Calu3 (cell line): ENCODE results near the gene GREB1L. TPM values are rescaled to one million over a fixed set of nuclear protein-coding genes. Genes with fewer than 3 reads are reported as not detected.

Experiments used
- BruUV-seq: library from RNA; stranded (reverse); fragments of 400-500 nt; replicated peaks from 2 replicates; lab custom pipeline; 2021; lab: Mats Ljungman, UMichigan
- CTCF ChIA-PET: fragments of 300-600 bp; sonication (Branson Sonifier 250); formaldehyde crosslinking; loops from one replicate; lab custom pipeline; 2022; ENCODE audit warnings: antibody characterized with exemption; lab: Charles Lee
- DNase-seq: peaks from one replicate; pipeline ENCODE4 v3.0.0; 2022
- H3K27ac Mint-ChIP-seq: one replicate; pipeline ENCODE4 v1.8.0; 2022; ENCODE audit warnings: mixed read lengths; ENCODE audit not compliant: unreplicated experiment
- H3K27me3 Mint-ChIP-seq: one replicate; pipeline ENCODE4 v1.8.0; 2022; ENCODE audit warnings: mixed read lengths; ENCODE audit not compliant: unreplicated experiment
- H3K36me3 Mint-ChIP-seq: one replicate; pipeline ENCODE4 v1.8.0; 2022; ENCODE audit warnings: mild to moderate bottlenecking, moderate library complexity, mixed read lengths; ENCODE audit not compliant: insufficient read depth, unreplicated experiment
- H3K4me1 Mint-ChIP-seq: one replicate; pipeline ENCODE4 v1.8.0; 2022; ENCODE audit warnings: mild to moderate bottlenecking, low read depth, mixed read lengths; ENCODE audit not compliant: unreplicated experiment
- H3K4me3 Mint-ChIP-seq: one replicate; pipeline ENCODE4 v1.8.0; 2022; ENCODE audit warnings: mild to moderate bottlenecking, low read depth, moderate library complexity, mixed read lengths; ENCODE audit not compliant: unreplicated experiment
- H3K9me3 Mint-ChIP-seq: one replicate; pipeline ENCODE4 v1.8.0; 2022; ENCODE audit warnings: low read depth, mixed read lengths; ENCODE audit not compliant: unreplicated experiment
- CTCF ChIP-seq: fragments of 200-600 bp; IDR thresholded peaks from one replicate; pipeline ENCODE4 v1.8.0; 2022; ENCODE audit warnings: antibody characterized with exemption; ENCODE audit not compliant: unreplicated experiment
- intact Hi-C: fragments of 100-400 bp; cut with micrococcal nuclease; formaldehyde crosslinking; loops from one replicate; pipeline ENCODE4 v1.10.0; 2022; ENCODE audit not compliant: unreplicated experiment
- total RNA-seq: library from RNA; stranded (reverse); gene quantifications from 2 replicates; pipeline ENCODE4 v1.2.3, GENCODE V29; 2022

GREB1L gene
- total RNA-seq, 1 experiment from 2014 or later: 3.8 TPM

DNA sequence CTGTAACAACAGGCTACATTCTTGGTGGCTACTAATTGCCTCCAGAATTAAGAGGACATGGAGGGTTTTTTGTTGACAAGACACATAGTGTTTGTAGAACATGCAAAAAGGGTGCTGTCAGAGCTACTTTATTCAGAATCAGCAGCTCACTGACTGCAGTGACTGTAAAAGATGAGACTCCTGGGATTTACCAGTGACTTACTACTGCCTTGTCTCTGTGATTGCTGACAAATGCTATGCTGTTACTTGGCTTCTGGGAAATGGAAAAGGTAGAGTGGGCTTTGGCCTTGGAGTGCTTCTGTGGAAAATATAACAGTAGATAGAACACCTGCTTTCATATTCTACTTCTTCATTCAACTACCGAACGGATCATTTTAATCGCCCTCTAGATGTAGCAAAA lies 47.8 kb downstream of the GREB1L start:
- BruUV-seq: no TSS peak
- Mint-ChIP-seq H3K9me3 (no peaks in the 10 kb centered on the region), H3K27ac (no peak overlapping the region), H3K36me3 (no peaks in the 10 kb centered on the region), H3K4me3 (no peak overlapping the region), H3K4me1 (no peaks in the 10 kb centered on the region), H3K27me3 (no peaks in the 10 kb centered on the region)
- no peak for TF ChIP-seq CTCF
- intact Hi-C loops: loop anchor here (10.0 kb wide), 2 partner anchors 75 to 155 kb away; no protein-coding TSS in a partner anchor
- CTCF ChIA-PET: interaction anchor here (0.5 to 0.6 kb wide), 2 partner anchors 9 to 13 kb away, joined by 4 to 5 read pairs; no protein-coding TSS in a partner anchor
- DNase-seq: no peak

- Mint-ChIP-seq H3K27ac (no peak overlapping the region), H3K4me1 (no peaks in the 10 kb centered on the region), H3K9me3 (no peaks in the 10 kb centered on the region), H3K36me3 (no peaks in the 10 kb centered on the region), H3K4me3 (no peak overlapping the region), H3K27me3 (no peaks in the 10 kb centered on the region)
- intact Hi-C loops: loop anchor here (10.0 kb wide), 2 partner anchors 76 to 156 kb away; no protein-coding TSS in a partner anchor
- CTCF ChIA-PET: interaction anchor here (1.5 kb wide), 1 partner anchor 125 kb away, joined by 3 read pairs; no protein-coding TSS in a partner anchor
- no peak for TF ChIP-seq CTCF
- BruUV-seq: no TSS peak
- no peak for DNase-seq
Measured at GRCh38 chr18:21291106-21291505, 49.1 kb downstream of the GREB1L start.

- no TSS peak for BruUV-seq
- no peaks in the 10 kb centered on the region for H3K9me3 Mint-ChIP-seq
- no peaks in the 10 kb centered on the region for H3K36me3 Mint-ChIP-seq
- CTCF ChIA-PET: no interaction called here
- no peak overlapping the region for H3K27ac Mint-ChIP-seq
- H3K4me3 Mint-ChIP-seq: no peak overlapping the region
- H3K27me3 Mint-ChIP-seq: no peaks in the 10 kb centered on the region
- no peak for TF ChIP-seq CTCF
- intact Hi-C loops: loop anchor here (10.0 kb wide), 2 partner anchors 79 to 159 kb away; no protein-coding TSS in a partner anchor
- no peaks in the 10 kb centered on the region for H3K4me1 Mint-ChIP-seq
- no peak for DNase-seq
Measured at GRCh38 chr18:21293479-21293878, 51.4 kb downstream of the GREB1L start.

GRCh38 chr18:21295101-21295500 lies 53.1 kb downstream of the GREB1L start:
- DNase-seq: no peak
- CTCF ChIA-PET: no interaction called here
- Mint-ChIP-seq H3K27me3 (no peaks in the 10 kb centered on the region), H3K27ac (no peak overlapping the region), H3K9me3 (no peaks in the 10 kb centered on the region), H3K4me3 (no peak overlapping the region), H3K4me1 (no peaks in the 10 kb centered on the region), H3K36me3 (no peaks in the 10 kb centered on the region)
- intact Hi-C loops: loop anchor here (10.0 kb wide), 2 partner anchors 80 to 160 kb away; no protein-coding TSS in a partner anchor
- TF ChIP-seq CTCF: no peak
- no TSS peak for BruUV-seq
